RCC 7860 (cell line): Measurements from ENCODE around the gene SFI1.

Experiments used
- DNase-seq: peaks from one replicate; pipeline ENCODE4 v3.0.0-alpha.2; 2015; ENCODE audit warnings: low spot score
- FAIRE-seq: peaks from 2 replicates; lab custom pipeline; 2012; peaks lifted over from hg19 to GRCh38; lab: Jason Lieb, UNC

Gene SFI1

DNA sequence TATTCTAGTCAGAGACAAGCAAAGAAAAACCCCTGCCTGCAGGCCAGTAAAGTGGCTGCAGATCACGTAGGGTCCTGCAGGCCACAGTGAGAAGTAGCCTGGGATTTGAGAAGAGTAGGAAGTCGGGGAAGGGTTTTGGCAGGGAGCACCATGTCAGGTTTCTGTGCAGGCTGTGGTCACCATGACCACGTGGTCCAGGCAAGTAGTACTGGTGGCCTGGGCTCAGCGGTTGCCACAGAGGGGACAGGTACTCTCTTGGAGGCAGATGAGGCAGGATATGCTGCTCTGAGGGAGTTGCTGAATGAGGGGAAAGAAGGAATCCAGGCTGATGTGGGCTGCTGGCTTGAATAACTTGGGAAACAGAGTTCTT lies 119.1 kb downstream of the SFI1 start:
- FAIRE-seq (no peak), DNase-seq (no peak)

GRCh38 chr22:31615940-31616314 lies 119.6 kb downstream of the SFI1 start:
- DNase-seq (no peak), FAIRE-seq (no peak)

DNA sequence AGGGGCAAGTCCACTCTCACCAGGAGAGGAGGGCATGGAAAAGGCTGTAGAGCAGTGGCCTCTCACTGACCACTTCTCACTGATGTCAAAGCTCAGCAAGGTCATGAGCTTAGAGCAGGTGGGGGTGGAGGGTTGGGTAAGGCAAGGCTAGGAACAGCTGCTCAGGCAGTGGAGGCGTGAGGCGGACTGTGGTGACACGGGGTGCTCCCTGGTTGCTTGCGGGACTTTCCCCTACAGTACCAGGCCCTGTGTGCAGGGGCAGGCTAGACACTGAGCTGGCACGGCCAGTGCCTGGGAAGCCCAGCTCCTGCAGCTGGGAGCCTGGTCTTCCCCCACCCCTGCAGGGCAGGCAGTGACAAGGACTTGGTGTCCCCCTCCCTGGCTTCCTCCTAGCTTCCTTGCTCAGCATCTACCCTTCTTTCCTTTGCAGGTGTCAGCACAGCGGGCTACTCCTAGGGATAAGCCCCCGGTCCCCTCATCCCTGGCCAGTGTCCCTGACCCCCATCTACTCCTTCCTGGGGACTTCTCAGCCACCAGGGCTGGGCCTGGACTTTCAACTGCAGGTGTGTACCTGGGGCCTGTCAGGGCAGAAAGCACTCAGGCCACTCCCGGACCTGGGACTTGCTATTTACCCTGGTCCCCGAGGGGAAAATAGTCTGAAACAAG lies 120.1 kb downstream of the SFI1 start:
- FAIRE-seq (no peak), DNase-seq (no peak)

DNA sequence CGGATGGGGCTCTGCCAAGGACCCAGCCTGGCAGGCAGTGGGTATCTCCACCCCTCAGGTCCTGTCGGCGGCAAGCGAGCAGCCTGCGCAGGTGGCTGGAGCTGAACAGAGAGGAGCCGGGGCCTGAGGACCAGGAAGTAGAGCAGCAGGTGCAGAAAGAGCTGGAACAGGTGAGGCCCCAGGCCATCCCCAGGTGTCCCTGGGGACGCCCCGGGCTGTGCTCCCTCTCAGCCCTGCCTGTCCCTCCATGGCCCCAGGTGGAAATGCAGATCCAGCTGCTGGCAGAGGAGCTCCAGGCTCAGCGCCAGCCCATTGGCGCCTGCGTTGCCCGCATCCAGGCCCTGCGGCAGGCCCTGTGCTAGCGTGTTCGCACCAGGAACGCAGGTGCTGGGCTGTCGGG lies 121.7 kb downstream of the SFI1 start:
- DNase-seq (no peak), FAIRE-seq (no peak)

- DNase-seq (no peak), FAIRE-seq (no peak)
These were observed 122.3 kb downstream of the SFI1 start for GRCh38 chr22:31618471-31619176.

GRCh38 chr22:31619611-31620300 lies 123.4 kb downstream of the SFI1 start:
- no peak for DNase-seq
- no peak for FAIRE-seq

DNA sequence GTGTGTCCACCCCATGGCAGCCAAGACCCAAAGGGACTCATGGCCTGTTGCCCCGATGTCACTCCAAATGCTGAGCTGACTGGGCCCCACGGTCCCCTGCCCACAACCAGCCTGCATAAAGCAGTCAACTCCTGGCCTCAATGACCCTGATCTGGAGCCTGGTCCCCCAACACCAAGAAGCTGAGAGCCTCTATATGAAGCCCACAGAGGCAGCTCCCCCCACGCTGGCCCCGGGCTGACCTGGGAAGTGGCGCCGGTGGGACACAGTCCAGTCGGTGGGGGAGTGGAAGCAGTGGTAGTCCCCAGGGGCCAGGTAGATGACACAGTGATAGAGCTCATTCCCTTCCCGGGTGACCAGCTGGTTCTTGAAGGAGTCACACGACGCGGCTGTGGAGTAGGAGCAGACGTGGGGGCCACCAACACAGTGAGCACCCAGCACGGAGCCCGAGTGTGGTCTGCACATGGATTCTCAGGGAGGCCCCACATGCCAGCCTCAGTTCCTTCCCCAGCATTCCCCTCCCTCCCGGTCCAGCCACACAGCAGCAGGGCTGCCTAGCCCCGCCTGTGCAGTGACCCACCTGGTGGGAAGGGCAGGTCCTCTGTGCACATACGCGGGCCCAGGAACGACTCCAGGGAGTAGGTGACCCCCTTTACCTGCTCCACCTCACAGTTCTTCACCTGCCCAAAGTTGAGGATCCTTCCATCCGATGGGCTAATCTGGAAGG lies 124.6 kb downstream of the SFI1 start:
- DNase-seq, result no peak
- FAIRE-seq, result no peak

DNA sequence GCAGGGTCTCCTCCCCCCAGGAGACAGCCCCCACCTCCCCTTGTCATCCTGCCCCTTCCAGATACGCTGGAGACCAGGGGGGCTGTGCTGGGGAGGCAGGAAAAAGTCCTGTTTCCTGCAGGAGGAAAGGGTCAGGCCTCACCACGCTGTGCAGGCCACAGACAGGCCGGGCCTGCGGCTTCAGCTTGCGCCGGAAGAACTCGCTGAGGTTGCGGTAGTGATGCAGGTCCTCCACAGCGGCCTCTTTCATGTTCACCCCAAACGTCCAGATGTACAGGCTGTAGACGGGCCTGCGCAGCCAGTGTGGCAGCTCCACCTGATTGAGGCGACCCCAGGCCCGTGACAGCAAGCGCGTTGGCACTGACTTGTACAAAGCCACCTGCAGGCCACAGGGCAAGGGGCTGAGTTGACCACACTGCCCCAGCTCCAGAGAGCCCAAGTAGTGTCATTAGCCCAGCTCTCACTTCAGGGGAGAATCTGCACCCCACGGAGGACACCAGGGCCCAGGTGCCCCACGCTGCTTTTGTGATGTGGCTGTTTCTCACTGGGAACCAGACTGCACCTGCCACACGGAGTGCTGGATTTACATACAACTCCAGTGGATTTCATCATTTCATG lies 125.3 kb downstream of the SFI1 start:
- no peak for DNase-seq
- no peak for FAIRE-seq

- DNase-seq, result no peak
- FAIRE-seq, result no peak
These were observed 126.6 kb downstream of the SFI1 start for GRCh38 chr22:31622980-31623379.

DNA sequence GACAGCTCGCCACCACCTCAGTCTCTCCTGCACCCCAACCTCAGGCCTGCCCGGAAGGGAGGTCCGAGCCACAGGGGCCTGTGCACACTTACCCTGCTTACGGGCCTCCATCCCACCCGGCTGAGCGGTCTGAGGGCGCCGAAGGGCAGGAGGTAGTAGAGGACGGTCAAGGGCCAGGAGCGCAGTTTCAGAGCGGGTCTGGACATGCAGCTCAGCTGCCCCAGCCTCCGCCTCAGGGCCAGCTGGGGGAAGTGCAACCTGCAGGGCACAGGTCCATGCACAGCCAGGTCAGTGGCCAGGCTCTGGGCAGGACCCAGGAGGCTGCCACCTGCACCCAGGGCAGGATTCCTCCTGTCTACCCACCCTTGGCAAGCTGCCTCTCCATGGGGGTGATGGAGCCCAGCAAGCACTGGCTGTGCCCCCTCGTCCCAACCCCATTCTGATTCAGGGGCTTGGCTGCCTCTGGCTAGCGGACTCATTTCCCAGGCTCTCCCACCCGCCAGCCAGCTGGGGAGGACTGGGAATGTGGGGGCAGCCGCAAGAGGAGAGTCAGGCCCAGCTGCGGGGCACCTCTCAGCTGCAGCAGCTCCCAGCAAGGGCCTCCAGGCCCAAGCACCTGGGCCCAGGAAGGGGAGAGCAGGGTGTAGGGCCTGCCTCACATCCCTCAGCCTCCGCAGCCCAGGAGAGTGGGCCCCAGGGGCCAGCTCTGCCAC lies 127.4 kb downstream of the SFI1 start:
- DNase-seq, result no peak
- FAIRE-seq, result no peak

DNA sequence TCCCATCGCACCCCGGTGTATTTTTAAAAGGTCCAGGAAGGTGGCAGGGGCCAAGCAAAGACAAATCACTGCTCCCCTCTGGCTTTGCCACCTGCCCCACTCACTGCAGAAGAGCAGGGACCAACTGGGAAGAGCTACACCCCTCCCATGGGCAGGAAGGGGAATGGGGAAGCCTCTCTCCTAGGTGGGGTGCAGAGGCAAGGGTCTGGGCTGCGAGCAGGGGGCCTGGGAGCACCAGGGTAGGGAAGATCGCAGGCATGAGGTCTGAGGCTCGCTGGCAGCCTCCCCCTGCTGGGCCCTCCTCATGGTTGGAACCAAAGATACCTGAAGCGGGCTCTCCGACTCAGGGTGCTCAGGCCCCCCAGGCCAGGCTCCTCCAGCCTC lies 128.9 kb downstream of the SFI1 start:
- no peak for FAIRE-seq
- DNase-seq, result no peak

- no peak for FAIRE-seq
- DNase-seq, result no peak
These were observed 129.5 kb downstream of the SFI1 start for GRCh38 chr22:31625661-31626426.

DNA sequence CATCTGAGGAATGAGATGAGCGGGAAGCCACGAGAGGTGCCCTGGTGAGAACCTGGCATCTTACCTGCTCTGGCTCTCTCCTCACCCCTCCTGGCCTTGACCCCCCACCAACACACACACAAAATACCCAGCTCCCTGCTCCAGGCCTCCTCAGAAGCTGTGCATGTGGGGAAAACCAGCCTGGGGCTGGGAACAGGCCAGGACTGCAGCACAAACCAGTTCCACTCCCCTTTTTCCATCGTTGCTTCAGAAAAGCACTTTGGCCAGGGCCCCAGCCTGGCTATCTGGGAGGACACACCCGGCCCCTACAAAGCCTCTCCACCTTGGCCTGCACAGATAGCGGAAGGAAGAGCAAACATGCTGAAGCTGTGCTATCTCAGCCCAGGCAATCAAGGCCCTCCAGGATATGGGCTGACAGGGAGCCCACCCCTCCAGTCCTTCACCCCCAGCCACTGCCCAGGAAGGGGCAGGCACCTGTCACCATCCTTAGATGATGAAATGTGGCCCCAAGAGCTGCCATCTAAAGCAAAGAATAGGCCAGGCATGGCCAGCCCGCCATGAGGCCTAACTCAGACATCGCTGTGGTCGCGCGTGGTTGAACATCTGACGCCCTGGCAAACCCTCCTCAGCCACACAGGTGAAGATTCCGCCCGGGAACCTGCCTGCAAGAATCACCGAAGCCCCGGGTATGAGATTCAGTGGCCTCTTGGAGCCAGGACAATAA lies 130.3 kb downstream of the SFI1 start:
- no peak for FAIRE-seq
- no peak for DNase-seq

- DNase-seq (no peak), FAIRE-seq (no peak)
These were observed 130.9 kb downstream of the SFI1 start for GRCh38 chr22:31627223-31627731.

DNA sequence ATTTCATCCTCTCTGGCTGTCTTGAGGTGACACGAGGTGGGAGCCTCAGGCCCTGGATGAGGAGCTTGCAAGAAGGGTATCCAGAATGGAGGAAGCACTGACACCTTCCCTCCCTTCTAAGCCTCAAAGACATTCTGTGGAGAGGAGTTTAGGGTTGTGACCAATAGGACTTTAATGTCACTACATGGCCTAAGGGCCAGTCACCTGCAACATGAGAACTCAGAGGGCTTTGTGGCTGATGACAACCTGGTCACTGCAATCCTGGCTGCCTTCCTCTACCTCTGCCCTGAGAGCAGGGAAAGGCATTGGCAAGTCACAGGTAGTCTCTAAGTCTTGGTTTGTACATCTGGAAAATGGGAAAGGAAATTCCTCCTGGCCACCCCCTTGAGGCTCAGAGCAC lies 132.0 kb downstream of the SFI1 start:
- FAIRE-seq, result no peak
- DNase-seq, result no peak

GRCh38 chr22:31628969-31629708 lies 132.8 kb downstream of the SFI1 start:
- FAIRE-seq, result no peak
- no peak for DNase-seq

- FAIRE-seq (no peak), DNase-seq (no peak)
These were observed 133.4 kb downstream of the SFI1 start for GRCh38 chr22:31629741-31630184.
